NCI-H146 (cell line): Measurements from ENCODE around the gene DOCK4.

ENCODE experiments used
- DNase-seq: peaks from one replicate; lab custom pipeline; 2025; lab: John Stamatoyannopoulos, UW

Gene DOCK4

GRCh38 chr7:111806232-111806631 lies 400.0 kb downstream of the DOCK4 start:
- no peak for DNase-seq

- DNase-seq, result no peak
Observed at GRCh38 chr7:111803015-111803758, 403.0 kb downstream of the DOCK4 start.

GRCh38 chr7:111802194-111802772 lies 403.9 kb downstream of the DOCK4 start:
- no peak for DNase-seq

- DNase-seq, result no peak
Observed at GRCh38 chr7:111801277-111801676, 404.9 kb downstream of the DOCK4 start.

GRCh38 chr7:111796671-111797070 lies 409.5 kb downstream of the DOCK4 start:
- DNase-seq, result no peak

- DNase-seq, result no peak
Observed at GRCh38 chr7:111789870-111790269, 416.3 kb downstream of the DOCK4 start.

- no peak for DNase-seq
Observed at GRCh38 chr7:111789048-111789320, 417.2 kb downstream of the DOCK4 start.

- peak; percentile 24 for DNase-seq
Observed at GRCh38 chr7:111788286-111789047, 417.7 kb downstream of the DOCK4 start.

- DNase-seq, result no peak
Observed at GRCh38 chr7:111787741-111788140, 418.5 kb downstream of the DOCK4 start.

- DNase-seq, result no peak
Observed at GRCh38 chr7:111787099-111787498, 419.1 kb downstream of the DOCK4 start.

GRCh38 chr7:111785076-111785475 lies 421.1 kb downstream of the DOCK4 start:
- no peak for DNase-seq

GRCh38 chr7:111784296-111784695 lies 421.9 kb downstream of the DOCK4 start:
- DNase-seq, result no peak

GRCh38 chr7:111783854-111784253 lies 422.3 kb downstream of the DOCK4 start:
- no peak for DNase-seq

GRCh38 chr7:111780527-111780926 lies 425.7 kb downstream of the DOCK4 start:
- no peak for DNase-seq

- DNase-seq, result no peak
Observed at GRCh38 chr7:111775206-111775605, 431.0 kb downstream of the DOCK4 start.

- DNase-seq, result no peak
Observed at GRCh38 chr7:111772716-111773115, 433.5 kb downstream of the DOCK4 start.

GRCh38 chr7:111771638-111772037 lies 434.6 kb downstream of the DOCK4 start:
- DNase-seq, result no peak

- no peak for DNase-seq
Observed at GRCh38 chr7:111770116-111770515, 436.1 kb downstream of the DOCK4 start.

- no peak for DNase-seq
Observed at GRCh38 chr7:111765751-111766643, 440.2 kb downstream of the DOCK4 start.

GRCh38 chr7:111763221-111763801 lies 442.9 kb downstream of the DOCK4 start:
- peak; percentile 41 for DNase-seq

GRCh38 chr7:111762799-111763198 lies 443.4 kb downstream of the DOCK4 start:
- DNase-seq, result no peak

GRCh38 chr7:111762211-111762610 lies 444.0 kb downstream of the DOCK4 start:
- DNase-seq, result no peak
